DOHH2 (cell line): ENCODE measurements around the gene CYYR1.

ENCODE experiments used
- H3F3A ChIP-seq: fragments of 200-600 bp; sonication (generic), shearing (Covaris generic); 2 replicates; pipeline ENCODE4 v1.6.0; 2016; ENCODE audit warnings: antibody characterized with exemption, mild to moderate bottlenecking; ENCODE audit not compliant: control insufficient read depth, insufficient read depth
- H3K27ac ChIP-seq: fragments of 200-600 bp; sonication (generic); 2 replicates; pipeline ENCODE4 v1.5.1; 2014; ENCODE audit warnings: low read depth, mild to moderate bottlenecking, low read length, moderate library complexity
- H3K27me3 ChIP-seq: fragments of 200-600 bp; sonication (generic); 2 replicates; pipeline ENCODE4 v1.6.1; 2014; ENCODE audit warnings: mild to moderate bottlenecking, low read length, mixed read lengths; ENCODE audit not compliant: control insufficient read depth
- H3K36me3 ChIP-seq: fragments of 200-600 bp; sonication (generic); 2 replicates; pipeline ENCODE4 v1.6.1; 2014; ENCODE audit warnings: mild to moderate bottlenecking, low read length, moderate library complexity, mixed read lengths; ENCODE audit not compliant: control insufficient read depth
- H3K4me1 ChIP-seq: fragments of 200-600 bp; sonication (generic); 2 replicates; pipeline ENCODE4 v1.6.1; 2014; ENCODE audit warnings: mild to moderate bottlenecking, low read length, mixed read lengths; ENCODE audit not compliant: control insufficient read depth
- H3K4me2 ChIP-seq: fragments of 200-600 bp; sonication (generic); 2 replicates; pipeline ENCODE4 v1.6.0; 2014; ENCODE audit warnings: mild to moderate bottlenecking, low read length, moderate library complexity
- H3K4me3 ChIP-seq: fragments of 200-600 bp; sonication (generic); 2 replicates; pipeline ENCODE4 v1.5.1; 2014; ENCODE audit warnings: mild to moderate bottlenecking, low read length, mixed read lengths
- H3K79me2 ChIP-seq: fragments of 200-600 bp; sonication (generic); 2 replicates; pipeline ENCODE4 v1.6.1; 2014; ENCODE audit warnings: mild to moderate bottlenecking, low read length, mixed read lengths; ENCODE audit not compliant: control insufficient read depth
- H3K9me2 ChIP-seq: fragments of 200-600 bp; sonication (generic); replicated peaks from 2 replicates; pipeline ENCODE4 v1.6.1; 2014; ENCODE audit warnings: mild to moderate bottlenecking, low read length, mixed read lengths; ENCODE audit not compliant: control insufficient read depth
- H3K9me3 ChIP-seq: fragments of 200-600 bp; sonication (generic); 2 replicates; pipeline ENCODE4 v1.6.1; 2014; ENCODE audit warnings: antibody characterized with exemption, low read length, mixed read lengths; ENCODE audit not compliant: control insufficient read depth, insufficient read depth
- H4K20me1 ChIP-seq: fragments of 200-600 bp; sonication (generic); 2 replicates; pipeline ENCODE4 v1.6.0; 2014; ENCODE audit warnings: low read depth, mild to moderate bottlenecking, antibody characterized with exemption, low read length, moderate library complexity; ENCODE audit not compliant: control insufficient read depth, insufficient read depth
- EZH2phosphoT487 ChIP-seq: fragments of 200-600 bp; sonication (generic); IDR thresholded peaks from 2 replicates; pipeline ENCODE4 v1.6.1; 2017; ENCODE audit warnings: borderline replicate concordance, mild to moderate bottlenecking, antibody characterized with exemption, low read length, moderate library complexity, mixed read lengths
- TF ChIP-seq, protein P1 (sequence below): fragments of 200-600 bp; sonication (generic); IDR thresholded peaks from one replicate; pipeline ENCODE4 v1.5.1; 2014; ENCODE audit warnings: antibody characterized with exemption, mild to moderate bottlenecking, low read depth, low read length; ENCODE audit not compliant: poor library complexity, severe bottlenecking

The CYYR1 gene

DNA sequence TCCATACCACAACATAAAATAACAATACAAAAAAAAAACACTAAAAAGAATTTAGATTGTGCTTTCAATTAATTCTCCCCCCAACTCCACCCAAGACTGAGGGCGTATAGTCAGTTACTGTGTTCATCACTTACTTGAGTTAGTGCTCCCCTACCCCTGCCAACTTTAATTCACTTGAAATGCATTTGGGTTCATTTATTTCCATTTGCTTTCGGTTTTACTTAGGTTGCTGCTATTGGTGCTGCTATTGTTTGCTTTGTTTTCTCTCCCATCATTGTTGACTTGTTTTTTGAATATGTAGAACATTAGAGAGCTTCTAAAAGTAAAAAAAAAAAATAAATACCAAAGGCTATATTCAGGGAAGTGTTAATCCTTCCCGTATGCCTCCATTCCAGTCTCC is 10.7 kb upstream of the CYYR1 start:
- no peak overlapping the region for H3K4me3 ChIP-seq
- no peaks in the 10 kb centered on the region for H3K27me3 ChIP-seq
- no peaks in the 10 kb centered on the region for H3K9me3 ChIP-seq
- H3K4me2 ChIP-seq = no peak overlapping the region
- no peak overlapping the region for H3K27ac ChIP-seq
- no peaks in the 10 kb centered on the region for H3K79me2 ChIP-seq
- H3K9me2 ChIP-seq = no peaks in the 10 kb centered on the region
- H3K4me1 ChIP-seq = no peaks in the 10 kb centered on the region
- TF ChIP-seq, protein P1, sequence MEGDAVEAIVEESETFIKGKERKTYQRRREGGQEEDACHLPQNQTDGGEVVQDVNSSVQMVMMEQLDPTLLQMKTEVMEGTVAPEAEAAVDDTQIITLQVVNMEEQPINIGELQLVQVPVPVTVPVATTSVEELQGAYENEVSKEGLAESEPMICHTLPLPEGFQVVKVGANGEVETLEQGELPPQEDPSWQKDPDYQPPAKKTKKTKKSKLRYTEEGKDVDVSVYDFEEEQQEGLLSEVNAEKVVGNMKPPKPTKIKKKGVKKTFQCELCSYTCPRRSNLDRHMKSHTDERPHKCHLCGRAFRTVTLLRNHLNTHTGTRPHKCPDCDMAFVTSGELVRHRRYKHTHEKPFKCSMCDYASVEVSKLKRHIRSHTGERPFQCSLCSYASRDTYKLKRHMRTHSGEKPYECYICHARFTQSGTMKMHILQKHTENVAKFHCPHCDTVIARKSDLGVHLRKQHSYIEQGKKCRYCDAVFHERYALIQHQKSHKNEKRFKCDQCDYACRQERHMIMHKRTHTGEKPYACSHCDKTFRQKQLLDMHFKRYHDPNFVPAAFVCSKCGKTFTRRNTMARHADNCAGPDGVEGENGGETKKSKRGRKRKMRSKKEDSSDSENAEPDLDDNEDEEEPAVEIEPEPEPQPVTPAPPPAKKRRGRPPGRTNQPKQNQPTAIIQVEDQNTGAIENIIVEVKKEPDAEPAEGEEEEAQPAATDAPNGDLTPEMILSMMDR = no peak
- TF ChIP-seq EZH2phosphoT487 = no peak
- no peaks in the 10 kb centered on the region for H3K36me3 ChIP-seq
- H3F3A ChIP-seq = no peaks in the 10 kb centered on the region
- H4K20me1 ChIP-seq = no peaks in the 10 kb centered on the region

DNA sequence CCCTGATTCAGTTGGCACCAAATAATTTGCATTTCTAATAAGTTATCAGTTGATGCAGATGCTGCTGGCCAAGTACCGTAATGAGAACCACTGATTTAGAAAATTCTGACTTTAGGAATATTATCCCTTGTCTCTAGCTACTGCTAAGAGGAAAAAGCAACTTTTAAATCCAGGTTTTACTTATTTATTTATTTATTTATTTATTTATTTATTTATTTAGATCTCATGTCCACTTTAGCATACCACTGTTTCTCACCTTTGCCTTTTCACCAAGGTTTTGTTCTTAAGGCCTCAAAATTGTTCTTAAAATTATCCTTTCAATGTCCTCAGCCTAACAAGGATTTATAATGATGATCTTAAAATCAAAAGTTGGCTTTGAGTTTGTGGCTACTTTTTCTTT is 8.7 kb upstream of the CYYR1 start:
- H4K20me1 ChIP-seq = no peaks in the 10 kb centered on the region
- H3K27me3 ChIP-seq = no peaks in the 10 kb centered on the region
- H3K4me3 ChIP-seq = no peak overlapping the region
- no peak overlapping the region for H3K4me2 ChIP-seq
- no peaks in the 10 kb centered on the region for H3K9me3 ChIP-seq
- no peaks in the 10 kb centered on the region for H3K79me2 ChIP-seq
- no peak overlapping the region for H3K27ac ChIP-seq
- no peak for TF ChIP-seq EZH2phosphoT487
- TF ChIP-seq, protein P1 = no peak
- H3K9me2 ChIP-seq = no peaks in the 10 kb centered on the region
- no peaks in the 10 kb centered on the region for H3K36me3 ChIP-seq
- H3F3A ChIP-seq = no peaks in the 10 kb centered on the region
- no peaks in the 10 kb centered on the region for H3K4me1 ChIP-seq

DNA sequence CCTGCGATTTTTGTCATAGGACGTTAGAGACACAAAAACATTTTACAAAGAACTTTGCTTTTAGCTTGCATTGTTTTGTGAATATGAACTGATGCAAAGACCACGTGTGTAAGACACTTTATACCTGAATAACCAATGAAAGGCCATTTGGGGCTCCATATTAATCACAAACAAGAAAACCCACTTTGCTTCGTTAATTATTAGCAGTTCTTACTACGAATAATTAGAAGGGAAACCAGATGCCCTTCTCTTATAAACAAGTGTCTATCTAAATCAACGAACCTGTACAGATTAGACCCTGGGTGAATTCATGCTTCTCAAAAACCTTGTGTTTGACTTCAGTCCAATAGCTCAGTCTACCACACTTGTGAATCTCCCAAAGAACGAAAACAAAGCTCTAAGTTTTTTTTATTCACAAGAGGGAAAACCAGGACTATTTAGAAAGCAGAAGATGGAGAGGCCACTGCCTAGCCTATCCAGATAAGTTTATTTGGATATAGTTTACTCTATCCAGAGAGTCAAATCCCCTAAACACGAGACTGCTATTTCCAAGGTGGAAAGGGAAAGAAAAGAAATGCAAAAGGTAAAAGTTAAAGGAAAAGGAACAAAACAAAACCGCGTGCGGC is 897 bp downstream of the CYYR1 start:
- no peak overlapping the region for H3K4me3 ChIP-seq
- no peaks in the 10 kb centered on the region for H3K9me2 ChIP-seq
- H4K20me1 ChIP-seq = no peaks in the 10 kb centered on the region
- TF ChIP-seq EZH2phosphoT487 = no peak
- TF ChIP-seq, protein P1 = no peak
- H3K4me2 ChIP-seq = no peak overlapping the region
- no peaks in the 10 kb centered on the region for H3K36me3 ChIP-seq
- no peaks in the 10 kb centered on the region; the same call in 1 of the 2 replicates for H3K9me3 ChIP-seq
- no peaks in the 10 kb centered on the region for H3F3A ChIP-seq
- H3K27me3 ChIP-seq = no peaks in the 10 kb centered on the region
- no peaks in the 10 kb centered on the region for H3K79me2 ChIP-seq
- no peaks in the 10 kb centered on the region for H3K4me1 ChIP-seq
- no peak overlapping the region for H3K27ac ChIP-seq
